H1 (cell line): ENCODE results near the gene SYT2. TPM values are rescaled to one million over a fixed set of nuclear protein-coding genes. Genes with fewer than 3 reads are reported as not detected.

Source experiments
- CTCF ChIA-PET: fragments of 300-600 bp; sonication (Branson Sonifier 250); formaldehyde crosslinking; loops from one replicate; lab custom pipeline; 2021; ENCODE audit not compliant: partially characterized antibody; lab: Charles Lee
- POLR2A ChIA-PET: fragments of 300-600 bp; sonication (Branson Sonifier 250); formaldehyde crosslinking; loops from one replicate; lab custom pipeline; 2021; ENCODE audit warnings: inconsistent platforms; ENCODE audit not compliant: partially characterized antibody; lab: Charles Lee
- DNase-seq, 2 experiments: peaks; one replicate each; pipeline versions ENCODE4 v3.0.0 to v3.0.0-alpha.2; 2010 to 2022; ENCODE audit warnings: low spot score in 2 of 2, low read depth in 1 of 2, mixed read lengths in 1 of 2
- FAIRE-seq: peaks from 2 replicates; lab custom pipeline; 2011; peaks lifted over from hg19 to GRCh38; lab: Jason Lieb, UNC
- H2AFZ ChIP-seq: 2 replicates; pipeline ENCODE4 v1.8.1; 2012; ENCODE audit warnings: low read length, inconsistent platforms
- H2AK5ac ChIP-seq: 2 replicates; pipeline ENCODE4 v1.6.1; 2013; ENCODE audit warnings: low read depth, low read length
- H2BK120ac ChIP-seq: replicated peaks from 2 replicates; pipeline ENCODE3; 2013; ENCODE audit warnings: low read depth, low read length, inconsistent platforms
- H2BK12ac ChIP-seq: 2 replicates; pipeline ENCODE4 v1.6.1; 2013; ENCODE audit warnings: low read depth, low read length
- H2BK15ac ChIP-seq: 2 replicates; pipeline ENCODE4 v1.6.1; 2013; ENCODE audit warnings: low read length
- H2BK20ac ChIP-seq: 2 replicates; pipeline ENCODE4 v1.6.1; 2013; ENCODE audit warnings: low read length
- H2BK5ac ChIP-seq: 2 replicates; pipeline ENCODE4 v1.6.1; 2013; ENCODE audit warnings: low read depth, low read length
- H3K14ac ChIP-seq: 2 replicates; pipeline ENCODE4 v1.6.1; 2013; ENCODE audit warnings: inconsistent platforms; ENCODE audit not compliant: insufficient read length
- H3K18ac ChIP-seq: 2 replicates; pipeline ENCODE4 v1.6.1; 2013; ENCODE audit warnings: low read length; ENCODE audit errors: extremely low read depth
- H3K23ac ChIP-seq: 2 replicates; pipeline ENCODE4 v1.6.1; 2013; ENCODE audit warnings: inconsistent platforms; ENCODE audit not compliant: insufficient read length
- H3K23me2 ChIP-seq: 2 replicates; pipeline ENCODE4 v1.6.1; 2013; ENCODE audit warnings: low read depth, low read length
- H3K27ac ChIP-seq: 2 replicates; pipeline ENCODE4 v1.6.1; 2011; ENCODE audit warnings: low read depth, low read length, inconsistent platforms
- H3K27me3 ChIP-seq, 4 experiments: replicated peaks in 1 of 4; 1 replicate in 1 of 4; 2 replicates in 3 of 4; pipeline versions ENCODE4 v1.6.1 to v1.8.1; 2011 to 2013; ENCODE audit warnings: low read length in 3 of 4, mild to moderate bottlenecking in 3 of 4, inconsistent platforms in 2 of 4, mixed read lengths in 2 of 4, moderate library complexity in 1 of 4; ENCODE audit not compliant: control insufficient read depth in 3 of 4, insufficient read depth in 3 of 4; ENCODE audit errors: extremely low read depth in 1 of 4
- H3K36me3 ChIP-seq, 4 experiments: 2 replicates each; pipeline versions ENCODE4 v1.6.1 to v1.8.1; 2011 to 2013; ENCODE audit warnings: mild to moderate bottlenecking in 4 of 4, low read length in 3 of 4, moderate library complexity in 2 of 4, control low read depth in 1 of 4, inconsistent platforms in 1 of 4; ENCODE audit not compliant: insufficient read depth in 4 of 4, control insufficient read depth in 2 of 4
- H3K4ac ChIP-seq: replicated peaks from 2 replicates; pipeline ENCODE3; 2013; ENCODE audit warnings: low read length, low read depth, mixed read lengths, inconsistent platforms; ENCODE audit not compliant: insufficient read length
- H3K4me1 ChIP-seq, 4 experiments: replicated peaks in 1 of 4; 1 replicate in 1 of 4; 2 replicates in 3 of 4; pipeline versions ENCODE4 v1.6.1 to v1.8.1; 2011 to 2013; ENCODE audit warnings: low read length in 3 of 4, inconsistent platforms in 2 of 4, mixed read lengths in 1 of 4; ENCODE audit not compliant: insufficient read depth in 4 of 4, control insufficient read depth in 3 of 4
- H3K4me2 ChIP-seq, 2 experiments: 2 replicates each; pipeline versions ENCODE4 v1.6.1 to v1.8.1; 2011 to 2013; ENCODE audit warnings: low read depth in 2 of 2, low read length in 2 of 2, control low read depth in 1 of 2, inconsistent platforms in 1 of 2, mild to moderate bottlenecking in 1 of 2; ENCODE audit not compliant: insufficient read depth in 1 of 2
- H3K4me3 ChIP-seq, 4 experiments: fragments of 200-600, 300-600 bp in 1 of 4; sonication (generic), shearing (Covaris generic), sonication (Bioruptor Twin) in 1 of 4; 2 replicates each; pipeline versions ENCODE4 v1.5.1 to v1.8.1; 2011 to 2016; ENCODE audit warnings: low read length in 4 of 4, low read depth in 3 of 4, control low read depth in 2 of 4, inconsistent platforms in 2 of 4, mild to moderate bottlenecking in 2 of 4, mixed read lengths in 1 of 4, moderate library complexity in 1 of 4; ENCODE audit not compliant: insufficient read depth in 2 of 4; ENCODE audit errors: extremely low read depth in 1 of 4
- H3K56ac ChIP-seq: replicated peaks from 2 replicates; pipeline ENCODE3; 2013; ENCODE audit warnings: low read depth, mild to moderate bottlenecking, mixed read lengths, low read length, inconsistent platforms; ENCODE audit not compliant: insufficient read length
- H3K79me1 ChIP-seq: 2 replicates; pipeline ENCODE4 v1.6.1; 2013; ENCODE audit warnings: low read depth, low read length, control low read depth
- H3K79me2 ChIP-seq, 2 experiments: 2 replicates each; pipeline versions ENCODE4 v1.6.1 to v1.8.1; 2012 to 2013; ENCODE audit warnings: low read length in 2 of 2, mild to moderate bottlenecking in 2 of 2, inconsistent platforms in 1 of 2; ENCODE audit not compliant: insufficient read depth in 2 of 2, control insufficient read depth in 1 of 2
- H3K9ac ChIP-seq, 4 experiments: replicated peaks in 1 of 4; 1 replicate in 1 of 4; 2 replicates in 3 of 4; pipeline versions ENCODE4 v1.6.1 to v1.8.1; 2011 to 2013; ENCODE audit warnings: low read depth in 3 of 4, low read length in 3 of 4, control low read depth in 2 of 4, mild to moderate bottlenecking in 2 of 4, moderate library complexity in 2 of 4, inconsistent platforms in 1 of 4; ENCODE audit errors: extremely low read depth in 1 of 4
- H3K9me3 ChIP-seq, 2 experiments: 2 replicates each; pipeline versions ENCODE4 v1.6.1 to v1.8.1; 2012 to 2013; ENCODE audit warnings: mild to moderate bottlenecking in 2 of 2, moderate library complexity in 2 of 2, control low read depth in 1 of 2, inconsistent platforms in 1 of 2, low read depth in 1 of 2, low read length in 1 of 2, mixed read lengths in 1 of 2; ENCODE audit not compliant: insufficient read depth in 2 of 2
- H4K20me1 ChIP-seq, 2 experiments: replicated peaks in 1 of 2; 2 replicates each; pipeline versions ENCODE3 to v1.8.1; 2011 to 2013; ENCODE audit warnings: inconsistent platforms in 2 of 2, low read length in 2 of 2, mild to moderate bottlenecking in 1 of 2; ENCODE audit not compliant: insufficient read depth in 2 of 2, control insufficient read depth in 1 of 2
- H4K5ac ChIP-seq: 2 replicates; pipeline ENCODE4 v1.6.1; 2013; ENCODE audit warnings: low read length, low read depth, mixed read lengths, inconsistent platforms; ENCODE audit not compliant: insufficient read length
- H4K8ac ChIP-seq: 2 replicates; pipeline ENCODE4 v1.8.0; 2013; ENCODE audit warnings: mild to moderate bottlenecking, moderate library complexity, low read length, inconsistent platforms; ENCODE audit not compliant: insufficient read depth; ENCODE audit errors: extremely low read depth
- H4K91ac ChIP-seq: replicated peaks from 2 replicates; pipeline ENCODE3; 2013; ENCODE audit warnings: low read length, mixed read lengths, inconsistent platforms; ENCODE audit not compliant: insufficient read length
- ASH2L ChIP-seq: fragments of 200-600, 300-600 bp; sonication (generic); IDR thresholded peaks from one replicate; pipeline ENCODE4 v1.7.1; 2017; ENCODE audit warnings: low read length
- CBX5 ChIP-seq: fragments of 300-800, 300-1000 bp; sonication (generic); IDR thresholded peaks from 2 replicates; pipeline ENCODE4 v1.7.1; 2016; ENCODE audit warnings: antibody characterized with exemption, low read length, low read depth
- EP300 ChIP-seq, 2 experiments: IDR thresholded peaks; 1 replicate in 1 of 2; 2 replicates in 1 of 2; pipeline ENCODE4 v1.6.1; 2011 to 2012; ENCODE audit warnings: low read depth in 2 of 2, low read length in 2 of 2, mild to moderate bottlenecking in 2 of 2, borderline replicate concordance in 1 of 2, inconsistent platforms in 1 of 2, moderate library complexity in 1 of 2
- EZH2 ChIP-seq: fragments of 200-600 bp; sonication (generic); IDR thresholded peaks from 2 replicates; pipeline ENCODE4 v1.7.1; 2012; ENCODE audit warnings: low read depth, mild to moderate bottlenecking, moderate library complexity, low read length, inconsistent platforms; ENCODE audit not compliant: severe bottlenecking
- HDAC2 ChIP-seq, 2 experiments: fragments of 300-600 bp in 1 of 2; sonication (generic) in 1 of 2; IDR thresholded peaks; 2 replicates each; pipeline ENCODE4 v1.6.1; 2011 to 2012; ENCODE audit warnings: low read depth in 2 of 2, low read length in 2 of 2, mild to moderate bottlenecking in 2 of 2, moderate library complexity in 2 of 2, borderline replicate concordance in 1 of 2, inconsistent platforms in 1 of 2
- NRF1 ChIP-seq: IDR thresholded peaks from 2 replicates; pipeline ENCODE4 v1.6.1; 2011; ENCODE audit warnings: mild to moderate bottlenecking, low read depth, low read length, improper control_type of control experiment
- SIX5 ChIP-seq: IDR thresholded peaks from 2 replicates; pipeline ENCODE4 v1.6.1; 2011; ENCODE audit warnings: mild to moderate bottlenecking, low read depth, low read length
- SUZ12 ChIP-seq: fragments of 200-600 bp; sonication (generic); IDR thresholded peaks from 2 replicates; pipeline ENCODE4 v1.6.1; 2012; ENCODE audit warnings: mild to moderate bottlenecking, inconsistent platforms, low read length, moderate library complexity, mixed read lengths
- WGBS, 2 experiments: shearing (Covaris generic) in 1 of 2; methylation state at CpG; one replicate each; pipeline versions ENCODE4 v1.1.6 to v1.1.7; 2013 to 2015; ENCODE audit warnings: low lambda C conversion rate in 2 of 2, mixed read lengths in 2 of 2, inconsistent platforms in 1 of 2, low coverage in 1 of 2, missing lambda C conversion rate in 1 of 2; ENCODE audit not compliant: insufficient replicate concordance in 2 of 2, insufficient coverage in 1 of 2, insufficient read length in 1 of 2; ENCODE audit errors: extremely low coverage in 1 of 2, missing lambda C conversion rate in 1 of 2; 5-methylcytosine and 5-hydroxymethylcytosine counted together
- polyA plus RNA-seq, 7 experiments: library from polyadenylated mRNA; depleted of rRNA in 3 of 7; stranded (reverse) in 5 of 7; unstranded in 2 of 7; fragments of >200 nt in 5 of 7; fragments of 200-250 nt in 2 of 7; gene quantifications; 1 replicate in 5 of 7; 2 replicates in 1 of 7; 4 replicates in 1 of 7; pipeline versions ENCODE4 v1.2.1 to v1.2.3, GENCODE V29; 2011 to 2013; ENCODE audit warnings: missing spikeins in 2 of 7, mixed read lengths in 2 of 7
- total RNA-seq: library from RNA; stranded (reverse); fragmentation: NEBNext Ultra II Directional; extraction: Animal tissue kit (Norgen Biotek cat#: 25700); gene quantifications from 2 replicates; pipeline ENCODE4 v1.2.1, GENCODE V29; 2021
- TF ChIP-seq, protein P1 (sequence below): IDR thresholded peaks from 2 replicates; pipeline ENCODE4 v1.6.1; 2011; ENCODE audit warnings: low read depth, mild to moderate bottlenecking, low read length; ENCODE audit not compliant: insufficient read depth
- TF ChIP-seq, protein P2 (sequence below), 3 experiments: IDR thresholded peaks; 1 replicate in 2 of 3; 2 replicates in 1 of 3; pipeline versions ENCODE4 v1.5.1 to v1.6.1; 2011; ENCODE audit warnings: low read length in 3 of 3, mild to moderate bottlenecking in 3 of 3, inconsistent platforms in 2 of 3, low read depth in 1 of 3, moderate library complexity in 1 of 3; ENCODE audit not compliant: insufficient read depth in 1 of 3; ENCODE audit errors: control extremely low read depth in 1 of 3

SYT2 gene
- total and polyA plus RNA-seq, 2 of the 8 experiments (the other 6 are each of a cell fraction or from before 2014, with no cell fraction given) = 2.8 to 11.0 TPM

DNA sequence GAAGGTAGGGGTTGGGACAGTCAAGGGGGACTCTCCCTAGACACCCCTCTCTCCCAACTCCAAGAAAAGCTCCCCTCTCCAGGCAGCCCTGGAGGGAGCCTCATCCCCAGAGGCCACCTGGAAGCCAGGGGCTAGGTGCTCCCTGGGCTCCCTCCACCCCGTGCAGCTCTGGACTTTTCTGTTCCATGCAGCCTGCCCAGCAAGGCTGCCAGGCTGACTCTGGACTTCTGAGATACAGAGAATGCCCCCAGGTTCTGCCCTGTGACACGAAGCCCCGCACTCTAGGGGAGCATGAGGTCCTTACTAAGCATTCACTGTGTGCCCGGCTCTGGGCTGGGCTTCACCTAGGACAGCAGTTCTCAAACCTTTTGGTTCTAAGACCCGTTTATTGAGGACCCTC lies 10.2 kb downstream of the SYT2 start:
- H3K4me1 ChIP-seq = peaks cover 0 to 4% (median 0%) of the 10 kb centered on the region in 4 experiments; a peak in 2 of 7 replicates
- no peak overlapping the region for H2AFZ ChIP-seq
- H3K27me3 ChIP-seq = no peaks in the 10 kb centered on the region
- H3K56ac ChIP-seq = no peak overlapping the region
- H2BK20ac ChIP-seq = no peak overlapping the region
- no peaks in the 10 kb centered on the region for H3K9me3 ChIP-seq
- ChIA-PET POLR2A (interaction anchor here (0.9 to 2.0 kb wide), 4 partner anchors 9 to 17 kb away, joined by 3 to 10 read pairs (median 4); partner anchors contain the start of gene SYT2), CTCF (interaction anchor here (0.6 to 11.3 kb wide), 10 partner anchors 12 to 507 kb away, joined by 3 to 180 read pairs (median 5); partner anchors contain the start of gene SYT2)
- FAIRE-seq (no peak), DNase-seq (no peak)
- no peak overlapping the region for H3K27ac ChIP-seq
- no peaks in the 10 kb centered on the region; a peak in 1 of 4 replicates for H3K79me2 ChIP-seq
- no peaks in the 10 kb centered on the region for H3K23me2 ChIP-seq
- H2AK5ac ChIP-seq = no peak overlapping the region
- H3K9ac ChIP-seq = no peak overlapping the region
- no peak overlapping the region for H3K14ac ChIP-seq
- no peak overlapping the region for H2BK5ac ChIP-seq
- H2BK15ac ChIP-seq = no peak overlapping the region
- no peak overlapping the region for H3K4me3 ChIP-seq
- H3K79me1 ChIP-seq = no peaks in the 10 kb centered on the region; the same call in 1 of the 2 replicates
- WGBS, 2 experiments = 87% methylated on average over 5 of the region's 5 CpGs; no CpG with 5 or more reads in 1 of the 2 experiments
- H3K4me2 ChIP-seq = no peak overlapping the region
- H3K23ac ChIP-seq = no peak overlapping the region
- no peak overlapping the region for H2BK120ac ChIP-seq
- H4K5ac ChIP-seq = no peak overlapping the region
- no peak overlapping the region for H4K8ac ChIP-seq
- no peak overlapping the region for H3K18ac ChIP-seq
- no peak overlapping the region for H2BK12ac ChIP-seq
- no peaks in the 10 kb centered on the region for H3K36me3 ChIP-seq
- H4K91ac ChIP-seq = no peak overlapping the region
- no peak overlapping the region for H3K4ac ChIP-seq
- peaks cover 4 to 10% of the 10 kb centered on the region in 2 experiments for H4K20me1 ChIP-seq
- no peak for TF ChIP-seq EZH2
- no peak for TF ChIP-seq HDAC2 (IDR thresholded peaks at IDR 0.05; ENCODE audit: borderline replicate concordance in 1 of 2, low read depth in 2 of 2, low read length in 2 of 2)
- TF ChIP-seq NRF1 = no peak
- TF ChIP-seq, protein P1, sequence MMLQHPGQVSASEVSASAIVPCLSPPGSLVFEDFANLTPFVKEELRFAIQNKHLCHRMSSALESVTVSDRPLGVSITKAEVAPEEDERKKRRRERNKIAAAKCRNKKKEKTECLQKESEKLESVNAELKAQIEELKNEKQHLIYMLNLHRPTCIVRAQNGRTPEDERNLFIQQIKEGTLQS = no peak
- TF ChIP-seq, protein P2, sequence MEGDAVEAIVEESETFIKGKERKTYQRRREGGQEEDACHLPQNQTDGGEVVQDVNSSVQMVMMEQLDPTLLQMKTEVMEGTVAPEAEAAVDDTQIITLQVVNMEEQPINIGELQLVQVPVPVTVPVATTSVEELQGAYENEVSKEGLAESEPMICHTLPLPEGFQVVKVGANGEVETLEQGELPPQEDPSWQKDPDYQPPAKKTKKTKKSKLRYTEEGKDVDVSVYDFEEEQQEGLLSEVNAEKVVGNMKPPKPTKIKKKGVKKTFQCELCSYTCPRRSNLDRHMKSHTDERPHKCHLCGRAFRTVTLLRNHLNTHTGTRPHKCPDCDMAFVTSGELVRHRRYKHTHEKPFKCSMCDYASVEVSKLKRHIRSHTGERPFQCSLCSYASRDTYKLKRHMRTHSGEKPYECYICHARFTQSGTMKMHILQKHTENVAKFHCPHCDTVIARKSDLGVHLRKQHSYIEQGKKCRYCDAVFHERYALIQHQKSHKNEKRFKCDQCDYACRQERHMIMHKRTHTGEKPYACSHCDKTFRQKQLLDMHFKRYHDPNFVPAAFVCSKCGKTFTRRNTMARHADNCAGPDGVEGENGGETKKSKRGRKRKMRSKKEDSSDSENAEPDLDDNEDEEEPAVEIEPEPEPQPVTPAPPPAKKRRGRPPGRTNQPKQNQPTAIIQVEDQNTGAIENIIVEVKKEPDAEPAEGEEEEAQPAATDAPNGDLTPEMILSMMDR (IDR thresholded peaks at IDR 0.05; ENCODE audit: control extremely low read depth in 1 of 3, insufficient read depth in 1 of 3, low read depth in 1 of 3, low read length in 3 of 3) = no peak
- no peak for TF ChIP-seq ASH2L
- no peak for TF ChIP-seq EP300 (IDR thresholded peaks at IDR 0.05; ENCODE audit: borderline replicate concordance in 1 of 2, low read depth in 2 of 2, low read length in 2 of 2)
- no peak for TF ChIP-seq CBX5
- TF ChIP-seq SUZ12 = no peak
- TF ChIP-seq SIX5 = no peak
